Endothelial cell of umbilical vein (primary cell): Measurements from ENCODE around the gene SUZ12. TPM values are rescaled to one million over a fixed set of nuclear protein-coding genes. Genes with fewer than 3 reads are reported as not detected.
A peak's percentile ranks its signal among the peaks of the same experiment; 100 is the strongest.

Experiments
- BruUV-seq: library from RNA; stranded (reverse); fragments of 400-500 nt; replicated peaks from 2 replicates; lab custom pipeline; 2021; lab: Mats Ljungman, UMichigan
- CTCF ChIA-PET: fragments of 300-600, 350-600 bp; sonication (Branson Sonifier 250); formaldehyde crosslinking; loops from one replicate; lab custom pipeline; 2021; ENCODE audit warnings: antibody characterized with exemption, inconsistent platforms; lab: Charles Lee
- POLR2A ChIA-PET: fragments of 300-600, 350-600 bp; sonication (Branson Sonifier 250); formaldehyde crosslinking; loops from one replicate; lab custom pipeline; 2021; ENCODE audit warnings: antibody characterized with exemption, inconsistent platforms; lab: Charles Lee
- DNase-seq: peaks from one replicate; pipeline ENCODE4 v3.0.0-alpha.2; 2011; ENCODE audit warnings: low read depth, low spot score
- FAIRE-seq: peaks from 2 replicates; lab custom pipeline; 2011; peaks lifted over from hg19 to GRCh38; lab: Jason Lieb, UNC
- H2AFZ ChIP-seq: 2 replicates; pipeline ENCODE4 v1.6.0; 2012; ENCODE audit warnings: low read depth, low read length, control low read depth, inconsistent platforms
- H3K27ac ChIP-seq: 2 replicates; pipeline ENCODE4 v1.5.1; 2011; ENCODE audit warnings: low read depth, mild to moderate bottlenecking, control low read depth, low read length, moderate library complexity; ENCODE audit not compliant: insufficient read depth
- H3K27me3 ChIP-seq, 2 experiments: 2 replicates each; pipeline versions ENCODE4 v1.6.0 to v1.6.1; 2011; ENCODE audit warnings: low read length in 2 of 2, mixed read lengths in 1 of 2; ENCODE audit not compliant: control insufficient read depth in 2 of 2, insufficient read depth in 2 of 2
- H3K36me3 ChIP-seq, 2 experiments: 2 replicates in 1 of 2; 3 replicates in 1 of 2; pipeline ENCODE4 v1.5.1; 2011; ENCODE audit warnings: low read length in 2 of 2, mild to moderate bottlenecking in 1 of 2, moderate library complexity in 1 of 2; ENCODE audit not compliant: control insufficient read depth in 2 of 2, insufficient read depth in 2 of 2; ENCODE audit errors: extremely low read depth in 1 of 2
- H3K4me1 ChIP-seq: 3 replicates; pipeline ENCODE4 v1.5.1; 2011; ENCODE audit warnings: mild to moderate bottlenecking, low read length; ENCODE audit not compliant: control insufficient read depth, insufficient read depth; ENCODE audit errors: extremely low read depth
- H3K4me2 ChIP-seq: 2 replicates; pipeline ENCODE4 v1.6.1; 2011; ENCODE audit warnings: low read length, control low read depth, mixed read lengths; ENCODE audit not compliant: insufficient read depth
- H3K4me3 ChIP-seq, 3 experiments: fragments of 200-600 bp in 1 of 3; sonication (generic), shearing (Covaris generic) in 1 of 3; replicated peaks in 1 of 3; 2 replicates each; pipeline ENCODE4 v1.5.1; 2011 to 2016; ENCODE audit warnings: control low read depth in 3 of 3, low read length in 3 of 3, mild to moderate bottlenecking in 2 of 3, inconsistent platforms in 1 of 3, low read depth in 1 of 3, moderate library complexity in 1 of 3; ENCODE audit not compliant: insufficient read depth in 1 of 3
- H3K79me2 ChIP-seq: 2 replicates; pipeline ENCODE4 v1.6.0; 2012; ENCODE audit warnings: low read length, inconsistent platforms; ENCODE audit not compliant: control insufficient read depth, insufficient read depth
- H3K9ac ChIP-seq: replicated peaks from 2 replicates; pipeline ENCODE3; 2011; ENCODE audit warnings: low read length, control low read depth; ENCODE audit not compliant: insufficient read depth; ENCODE audit errors: extremely low read depth
- H3K9me1 ChIP-seq: replicated peaks from 3 replicates; pipeline ENCODE4 v1.6.0; 2011; ENCODE audit warnings: mild to moderate bottlenecking, low read length; ENCODE audit not compliant: control insufficient read depth, insufficient read depth; ENCODE audit errors: extremely low read depth
- H3K9me3 ChIP-seq: replicated peaks from 2 replicates; pipeline ENCODE4 v1.5.1; 2012; ENCODE audit warnings: low read length, inconsistent platforms; ENCODE audit not compliant: control insufficient read depth, insufficient read depth
- H4K20me1 ChIP-seq: replicated peaks from 2 replicates; pipeline ENCODE3; 2011; ENCODE audit warnings: mild to moderate bottlenecking, low read length; ENCODE audit not compliant: control insufficient read depth, insufficient read depth; ENCODE audit errors: extremely low read depth
- CTCF ChIP-seq, 2 donors: IDR thresholded peaks; 1 replicate in 1 of 2; 2 replicates in 1 of 2; pipeline ENCODE4 v1.5.1; 2011; ENCODE audit warnings: low read length in 2 of 2, mild to moderate bottlenecking in 2 of 2, moderate library complexity in 2 of 2, control low read depth in 1 of 2, inconsistent platforms in 1 of 2, low read depth in 1 of 2; ENCODE audit not compliant: insufficient read depth in 1 of 2; ENCODE audit errors: extremely low read depth in 1 of 2
- EZH2 ChIP-seq: IDR thresholded peaks from 2 replicates; pipeline ENCODE4 v1.6.1; 2012; ENCODE audit warnings: borderline replicate concordance, low read depth, mild to moderate bottlenecking, moderate library complexity, low read length, inconsistent platforms; ENCODE audit not compliant: severe bottlenecking
- FOS ChIP-seq: IDR thresholded peaks from 2 replicates; pipeline ENCODE4 v1.6.1; 2011; ENCODE audit warnings: mild to moderate bottlenecking, low read length, moderate library complexity, borderline replicate concordance; ENCODE audit not compliant: insufficient read depth
- GATA2 ChIP-seq: IDR thresholded peaks from 2 replicates; pipeline ENCODE4 v1.7.0; 2011; ENCODE audit warnings: low read depth, mild to moderate bottlenecking, moderate library complexity, mixed read lengths, low read length; ENCODE audit not compliant: insufficient read length, insufficient read depth
- JUN ChIP-seq: IDR thresholded peaks from 2 replicates; pipeline ENCODE4 v1.6.1; 2011; ENCODE audit warnings: borderline replicate concordance, low read depth; ENCODE audit not compliant: insufficient read length, insufficient read depth
- MAX ChIP-seq: IDR thresholded peaks from 2 replicates; pipeline ENCODE4 v1.6.1; 2011; ENCODE audit not compliant: insufficient read depth, insufficient read length
- MYC ChIP-seq: IDR thresholded peaks from one replicate; pipeline ENCODE4 v1.6.1; 2011; ENCODE audit warnings: mild to moderate bottlenecking, low read depth, low read length
- POLR2A ChIP-seq: IDR thresholded peaks from 2 replicates; pipeline ENCODE4 v1.6.1; 2012; ENCODE audit warnings: low read depth, mild to moderate bottlenecking, control low read depth, low read length
- POLR2AphosphoS5 ChIP-seq: IDR thresholded peaks from 2 replicates; pipeline ENCODE4 v1.6.1; 2012; ENCODE audit warnings: low read depth, mild to moderate bottlenecking, control low read depth, low read length, moderate library complexity; ENCODE audit not compliant: insufficient read depth
- dilution Hi-C: fragments of 300-500 bp; cut with MboI; formaldehyde crosslinking; loops from one replicate; pipeline ENCODE4 v1.15.0; 2019; ENCODE audit warnings: low sequenced_read_pairs; ENCODE audit not compliant: extremely low pct_ligation_motif_present
- intact Hi-C: fragments of 100-400 bp; cut with micrococcal nuclease; formaldehyde crosslinking; loops from one replicate; pipeline ENCODE4 v1.10.0; 2022
- polyA plus RNA-seq, 4 experiments: library from polyadenylated mRNA; depleted of rRNA in 3 of 4; stranded (reverse) in 3 of 4; unstranded in 1 of 4; fragments of >200 nt; gene quantifications; 2 replicates each; pipeline versions ENCODE4 v1.2.1 to v1.2.3, GENCODE V29; 2011 to 2012; ENCODE audit warnings: missing spikeins in 1 of 4
- total RNA-seq: library from RNA; stranded (reverse); gene quantifications from 2 replicates; pipeline ENCODE4 v1.2.3, GENCODE V29; 2021

Gene SUZ12
- total and polyA plus RNA-seq, 2 donors (not counting 3 experiments of a cell fraction or from before 2014, with no cell fraction given) = 7.8 to 30.9 TPM

GRCh38 chr17:31907342-31907962 is 29.4 kb upstream of the SUZ12 start:
- H4K20me1 ChIP-seq = no peaks in the 10 kb centered on the region
- no peaks in the 10 kb centered on the region for H3K9me1 ChIP-seq
- BruUV-seq = no TSS peak
- no peak for FAIRE-seq
- H3K36me3 ChIP-seq = no peaks in the 10 kb centered on the region
- H3K4me3 ChIP-seq = no peak overlapping the region
- dilution Hi-C loops (no loop called here), intact Hi-C loops (no loop called here)
- H3K4me1 ChIP-seq = no peaks in the 10 kb centered on the region
- H3K9ac ChIP-seq = no peak overlapping the region
- H3K9me3 ChIP-seq = no peaks in the 10 kb centered on the region
- H3K27ac ChIP-seq = no peak overlapping the region
- H3K4me2 ChIP-seq = no peak overlapping the region
- DNase-seq = peak; percentile 78
- peaks cover 6 to 18% of the 10 kb centered on the region in 2 experiments for H3K27me3 ChIP-seq
- TF ChIP-seq MAX = no peak
- no peak for TF ChIP-seq MYC
- no peak for TF ChIP-seq EZH2
- no peak for TF ChIP-seq CTCF (IDR thresholded peaks at IDR 0.05; ENCODE audit: extremely low read depth in 1 of 2, insufficient read depth in 1 of 2, low read depth in 1 of 2, low read length in 2 of 2)
- no peak for TF ChIP-seq POLR2AphosphoS5
- TF ChIP-seq GATA2 = no peak
- no peak for TF ChIP-seq FOS
- TF ChIP-seq JUN = no peak
- no peak for TF ChIP-seq POLR2A
- H2AFZ ChIP-seq = no peak overlapping the region
- ChIA-PET CTCF (no interaction called here), POLR2A (no interaction called here)
- no peaks in the 10 kb centered on the region for H3K79me2 ChIP-seq
